Brain microvascular endothelial cell (primary cell): ENCODE data around the gene TTL.
"Not testable (repeated sequence)": the region's sequence is repeated elsewhere in the genome, so short reads cannot be mapped to it uniquely, and the experiment has no call there.

Source experiments
- DNase-seq: peaks from one replicate; pipeline ENCODE4 v3.0.0-alpha.2; 2020
- H3K27ac ChIP-seq: fragments of 250-450 bp; sonication (Bioruptor Pico); 2 replicates; pipeline ENCODE4 v1.5.1; 2020; ENCODE audit warnings: mild to moderate bottlenecking, moderate library complexity
- H3K27me3 ChIP-seq: fragments of 250-450 bp; sonication (Bioruptor Pico); replicated peaks from 2 replicates; pipeline ENCODE4 v1.5.1; 2020; ENCODE audit warnings: mild to moderate bottlenecking
- H3K36me3 ChIP-seq: fragments of 250-450 bp; sonication (Bioruptor Pico); replicated peaks from 2 replicates; pipeline ENCODE4 v1.5.1; 2020; ENCODE audit warnings: mild to moderate bottlenecking
- H3K4me3 ChIP-seq: 2 replicates; pipeline ENCODE4 v1.5.1; 2011; ENCODE audit warnings: low read depth, mild to moderate bottlenecking, control low read depth, low read length, moderate library complexity
- CTCF ChIP-seq: IDR thresholded peaks from 2 replicates; pipeline ENCODE4 v1.5.1; 2011; ENCODE audit warnings: low read depth, mild to moderate bottlenecking, moderate library complexity, low read length, control low read depth, inconsistent platforms; ENCODE audit errors: missing control alignments
- in situ Hi-C: cut with HindIII; loops from 2 replicates; pipeline ENCODE4 v1.10.0; 2017; ENCODE audit warnings: low sequenced_read_pairs, low pct_ligation_motif_present

The TTL gene

GRCh38 chr2:112518807-112519206 lies 36.9 kb downstream of the TTL start:
- Histone ChIP-seq H3K27me3 (no peaks in the 10 kb centered on the region), H3K4me3 (no peak overlapping the region), H3K27ac (no peak overlapping the region), H3K36me3 (peaks cover 44% of the 10 kb centered on the region)
- TF ChIP-seq CTCF, result no peak
- no peak for DNase-seq
- in situ Hi-C loops, result no loop called here

- Histone ChIP-seq H3K27me3 (no peaks in the 10 kb centered on the region), H3K36me3 (peaks cover 46% of the 10 kb centered on the region), H3K4me3 (no peak overlapping the region), H3K27ac (no peak overlapping the region)
- in situ Hi-C loops, result no loop called here
- no peak for DNase-seq
- no peak for TF ChIP-seq CTCF
Measured at GRCh38 chr2:112519506-112519905, 37.5 kb downstream of the TTL start.

- Histone ChIP-seq H3K36me3 (peaks cover 46% of the 10 kb centered on the region), H3K4me3 (no peak overlapping the region), H3K27me3 (no peaks in the 10 kb centered on the region), H3K27ac (no peak overlapping the region)
- DNase-seq, result no peak
- in situ Hi-C loops, result no loop called here
- TF ChIP-seq CTCF, result no peak
Measured at GRCh38 chr2:112520234-112520783, 38.4 kb downstream of the TTL start.

- no peak for DNase-seq
- H3K36me3 ChIP-seq, result peaks cover 48% of the 10 kb centered on the region
- no peak overlapping the region for H3K4me3 ChIP-seq
- H3K27ac ChIP-seq, result no peak overlapping the region
- in situ Hi-C loops, result no loop called here
- H3K27me3 ChIP-seq, result no peaks in the 10 kb centered on the region
- TF ChIP-seq CTCF, result no peak
Measured at GRCh38 chr2:112523291-112523777, 41.4 kb downstream of the TTL start.

GRCh38 chr2:112524276-112524675 lies 42.3 kb downstream of the TTL start:
- in situ Hi-C loops, H3K27me3 ChIP-seq, DNase-seq, H3K27ac ChIP-seq, H3K4me3 ChIP-seq: not testable (repeated sequence)
- peaks cover 53% of the 10 kb centered on the region for H3K36me3 ChIP-seq

- no peaks in the 10 kb centered on the region for H3K27me3 ChIP-seq
- peaks cover 36% of the 10 kb centered on the region for H3K36me3 ChIP-seq
- no peak overlapping the region for H3K27ac ChIP-seq
- H3K4me3 ChIP-seq, result no peak overlapping the region
- TF ChIP-seq CTCF, result no peak
- DNase-seq, result no peak
- in situ Hi-C loops, result no loop called here
Measured at GRCh38 chr2:112528541-112528940, 46.6 kb downstream of the TTL start.
